ENCODE measurements around the gene COL9A3.

Gene COL9A3

DNA sequence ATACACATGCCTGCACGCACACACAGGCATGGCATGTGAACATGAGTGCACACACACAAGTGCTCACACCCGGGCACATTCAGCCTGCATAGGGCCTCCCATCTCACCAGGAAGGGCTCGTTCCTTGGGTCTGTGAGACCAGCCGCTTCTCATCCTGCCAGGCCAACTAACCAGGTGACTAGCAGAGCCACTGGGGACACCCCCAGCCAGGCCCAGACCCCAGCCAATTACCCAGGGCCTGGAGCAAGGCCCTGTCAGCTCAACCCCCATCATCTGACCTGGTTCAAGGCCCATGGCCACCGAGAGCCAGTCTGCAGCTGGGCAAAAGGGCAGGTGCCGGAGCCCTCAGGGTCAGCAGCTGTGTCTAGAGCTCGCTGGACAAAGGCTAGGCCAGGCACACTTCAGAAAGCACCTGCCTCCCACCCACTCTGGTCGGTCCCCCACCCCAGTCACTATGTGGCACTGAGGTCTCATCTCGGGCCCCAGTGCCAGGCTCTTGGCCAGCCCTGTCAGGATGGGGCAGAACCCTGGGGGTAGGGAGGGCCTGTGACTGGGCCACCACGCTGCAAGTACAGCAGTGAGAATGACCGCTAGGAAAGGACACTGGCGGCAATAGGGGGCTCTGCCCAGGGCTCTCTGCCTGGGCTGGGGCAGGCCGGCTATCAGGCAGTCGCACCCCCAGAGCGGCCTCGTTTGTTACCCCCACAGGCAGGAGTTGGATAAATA, 47.3 kb upstream of the COL9A3 start:
- Histone ChIP-seq H3K4me3 (ENCODE audit: insufficient read depth, low read length, poor library complexity, severe bottlenecking) (no peak overlapping the region), H3K9ac (ENCODE audit: low read length) (no peak overlapping the region), H3K27ac (ENCODE audit: low read depth, low read length) (no peak overlapping the region), H4K20me1 (ENCODE audit: low read depth, low read length) (no peaks in the 10 kb centered on the region), H2AFZ (ENCODE audit: low read depth, low read length, severe bottlenecking) (no peak overlapping the region), H3K36me3 (ENCODE audit: low read length) (no peaks in the 10 kb centered on the region), H3K4me2 (ENCODE audit: low read depth, low read length, poor library complexity, severe bottlenecking) (no peak overlapping the region), H3K9me3 (ENCODE audit: insufficient read depth, low read length) (no peaks in the 10 kb centered on the region), H3K9me2 (replicated peaks; ENCODE audit: insufficient read depth, low read length) (no peaks in the 10 kb centered on the region), H3F3A (ENCODE audit: insufficient read depth) (no peaks in the 10 kb centered on the region), H3K79me2 (ENCODE audit: insufficient read depth, low read length) (no peaks in the 10 kb centered on the region), H3K27me3 (ENCODE audit: low read length) (no peaks in the 10 kb centered on the region)
- TF ChIP-seq EZH2phosphoT487 (conservative IDR thresholded peaks at IDR 0.05; ENCODE audit: low read length) (no peak), CTCF (IDR thresholded peaks at IDR 0.05; ENCODE audit: insufficient read depth, low read length, poor library complexity, severe bottlenecking) (no peak)

DNA sequence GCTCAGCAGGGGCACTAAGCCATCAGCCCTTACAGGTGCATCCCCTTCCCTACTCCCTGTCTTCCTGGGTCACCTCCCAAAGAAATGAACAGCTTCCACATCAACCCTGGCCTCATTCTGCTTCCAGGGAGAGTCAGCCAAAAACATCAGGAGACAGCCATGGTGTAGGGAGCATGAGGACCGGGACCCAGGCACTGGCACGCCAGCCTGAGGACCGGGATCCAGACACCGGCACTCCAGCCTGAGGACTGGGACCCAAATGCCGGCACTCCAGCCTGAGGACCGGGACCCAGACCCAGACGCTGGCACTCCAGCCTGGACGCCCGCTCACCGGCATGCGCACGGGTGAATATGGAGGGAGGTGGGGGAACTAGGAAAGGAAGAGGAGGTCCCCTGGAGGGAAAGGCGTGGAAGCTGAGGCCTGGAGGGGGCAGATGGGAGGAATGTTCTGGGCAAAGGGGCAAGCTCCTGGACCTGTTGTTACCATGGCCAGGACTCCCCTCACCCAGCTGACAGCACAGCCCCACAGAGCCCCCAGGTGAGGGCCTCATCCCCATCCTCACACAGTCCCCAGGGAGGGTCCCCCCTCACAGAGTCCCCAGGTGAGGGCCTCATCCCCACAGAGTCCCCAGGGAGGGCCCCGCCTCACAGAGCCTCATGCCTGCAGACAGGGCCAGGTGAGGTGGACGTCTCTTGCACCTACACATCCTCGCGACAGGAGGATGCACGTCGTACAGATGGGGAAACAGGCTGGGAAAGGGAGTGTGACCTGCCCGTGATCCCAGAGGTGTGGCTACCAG, 46.5 kb upstream of the COL9A3 start:
- H3K36me3 ChIP-seq (ENCODE audit: low read length) = no peaks in the 10 kb centered on the region
- H2AFZ ChIP-seq (ENCODE audit: low read depth, low read length, severe bottlenecking) = no peak overlapping the region
- H3K4me3 ChIP-seq (ENCODE audit: insufficient read depth, low read length, poor library complexity, severe bottlenecking) = no peak overlapping the region
- H3F3A ChIP-seq (ENCODE audit: insufficient read depth) = no peaks in the 10 kb centered on the region
- no peaks in the 10 kb centered on the region for H4K20me1 ChIP-seq (ENCODE audit: low read depth, low read length)
- no peaks in the 10 kb centered on the region for H3K9me2 ChIP-seq (replicated peaks; ENCODE audit: insufficient read depth, low read length)
- no peak for TF ChIP-seq CTCF (IDR thresholded peaks at IDR 0.05; ENCODE audit: insufficient read depth, low read length, poor library complexity, severe bottlenecking)
- no peak for TF ChIP-seq EZH2phosphoT487 (conservative IDR thresholded peaks at IDR 0.05; ENCODE audit: low read length)
- no peak overlapping the region for H3K9ac ChIP-seq (ENCODE audit: low read length)
- H3K27me3 ChIP-seq (ENCODE audit: low read length) = no peaks in the 10 kb centered on the region
- no peaks in the 10 kb centered on the region for H3K79me2 ChIP-seq (ENCODE audit: insufficient read depth, low read length)
- no peaks in the 10 kb centered on the region for H3K9me3 ChIP-seq (ENCODE audit: insufficient read depth, low read length)
- no peak overlapping the region for H3K4me2 ChIP-seq (ENCODE audit: low read depth, low read length, poor library complexity, severe bottlenecking)
- no peak overlapping the region for H3K27ac ChIP-seq (ENCODE audit: low read depth, low read length)

DNA sequence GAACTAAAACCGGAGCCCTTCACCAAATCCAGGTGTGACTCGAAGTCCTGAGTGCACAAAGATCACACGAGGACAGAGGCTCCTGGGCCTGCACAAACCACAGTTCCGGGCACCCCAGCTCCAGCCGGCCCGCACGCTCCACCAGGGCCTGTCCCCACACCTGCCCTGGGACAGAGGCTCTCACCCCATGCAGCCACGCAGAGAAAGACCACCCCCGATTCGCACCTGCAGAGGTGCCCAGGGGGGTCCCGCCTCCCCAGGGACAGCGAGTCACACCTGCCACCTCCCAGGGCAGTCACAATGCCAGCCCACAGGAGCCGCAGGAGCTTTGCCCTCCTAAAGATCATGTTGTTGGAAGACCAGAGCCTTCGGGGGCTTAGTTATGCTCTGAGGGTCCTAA, 45.9 kb upstream of the COL9A3 start:
- H4K20me1 ChIP-seq (ENCODE audit: low read depth, low read length) = no peaks in the 10 kb centered on the region
- no peak overlapping the region for H3K9ac ChIP-seq (ENCODE audit: low read length)
- no peak overlapping the region for H3K27ac ChIP-seq (ENCODE audit: low read depth, low read length)
- no peaks in the 10 kb centered on the region for H3K9me2 ChIP-seq (replicated peaks; ENCODE audit: insufficient read depth, low read length)
- H3K4me2 ChIP-seq (ENCODE audit: low read depth, low read length, poor library complexity, severe bottlenecking) = no peak overlapping the region
- H3F3A ChIP-seq (ENCODE audit: insufficient read depth) = no peaks in the 10 kb centered on the region
- TF ChIP-seq EZH2phosphoT487 (conservative IDR thresholded peaks at IDR 0.05; ENCODE audit: low read length) = no peak
- no peak for TF ChIP-seq CTCF (IDR thresholded peaks at IDR 0.05; ENCODE audit: insufficient read depth, low read length, poor library complexity, severe bottlenecking)
- no peak overlapping the region for H3K4me3 ChIP-seq (ENCODE audit: insufficient read depth, low read length, poor library complexity, severe bottlenecking)
- H3K79me2 ChIP-seq (ENCODE audit: insufficient read depth, low read length) = no peaks in the 10 kb centered on the region
- H3K27me3 ChIP-seq (ENCODE audit: low read length) = no peaks in the 10 kb centered on the region
- no peaks in the 10 kb centered on the region for H3K9me3 ChIP-seq (ENCODE audit: insufficient read depth, low read length)
- no peaks in the 10 kb centered on the region for H3K36me3 ChIP-seq (ENCODE audit: low read length)
- H2AFZ ChIP-seq (ENCODE audit: low read depth, low read length, severe bottlenecking) = no peak overlapping the region

Measured in SU-DHL-6 (cell line).